PC-3 (cell line): ENCODE data around the gene TCERG1L.

Experiments used
- CTCF ChIP-seq: fragments of 300-600 bp; sonication (generic); conservative IDR thresholded peaks from 2 replicates; pipeline ENCODE4 v1.5.1; 2017; ENCODE audit warnings: antibody characterized with exemption, low read depth, mild to moderate bottlenecking, low read length
- EZH2 ChIP-seq: fragments of 300-600 bp; sonication (generic); IDR thresholded peaks from one replicate; pipeline ENCODE4 v1.6.1; 2017; ENCODE audit warnings: antibody characterized with exemption, mild to moderate bottlenecking, low read length; ENCODE audit not compliant: unreplicated experiment
- EZH2phosphoT487 ChIP-seq: fragments of 300-600 bp; sonication (generic); IDR thresholded peaks from 2 replicates; pipeline ENCODE4 v1.6.1; 2018; ENCODE audit warnings: mild to moderate bottlenecking, antibody characterized with exemption, low read length, borderline replicate concordance

GRCh38 chr10:131059881-131060280 lies 251.6 kb downstream of the TCERG1L start:
- TF ChIP-seq CTCF = no peak
- TF ChIP-seq EZH2 = no peak
- no peak for TF ChIP-seq EZH2phosphoT487
